Sciatic nerve (tissue), 2 donors: ENCODE results near the gene ERN2. TPM values are rescaled to one million over a fixed set of nuclear protein-coding genes. Genes with fewer than 3 reads are reported as not detected.

Experiments used
- ATAC-seq: fragments of 200-7000 bp; cut with Tn5 transposase; one replicate; pipeline ENCODE4 v1.9.1; 2020; ENCODE audit warnings: mild to moderate bottlenecking, moderate library complexity
- DNase-seq: peaks from one replicate; pipeline ENCODE4 v3.0.0-alpha.2; 2020; ENCODE audit warnings: low spot score
- intact Hi-C: fragments of 100-400 bp; cut with DNase I; formaldehyde crosslinking; loops from one replicate; pipeline ENCODE4 v1.14.2; 2022
- total RNA-seq: library from RNA; stranded (reverse); fragmentation: NEBNext Ultra II Directional; extraction: Animal tissue kit (Norgen Biotek cat#: 25700); gene quantifications from one replicate; pipeline ENCODE4 v1.2.1, GENCODE V29; 2021
- donor health status: DM: no; HTN: no; CAD: no.
- donor health status: DM: no; HTN: no; CAD: no.

The ERN2 gene
- total RNA-seq, 1 donor from 2014 or later: not detected

- ATAC-seq: no peak
- DNase-seq: no peak
- intact Hi-C loops: no loop called here
These were observed 46.3 kb downstream of the ERN2 start for GRCh38 chr16:23666571-23667354.

- no peak for ATAC-seq
- no peak for DNase-seq
- intact Hi-C loops: no loop called here
These were observed 49.1 kb downstream of the ERN2 start for GRCh38 chr16:23663918-23664317.

- intact Hi-C loops: no loop called here
These were observed 61.0 kb downstream of the ERN2 start for GRCh38 chr16:23651943-23652468.

GRCh38 chr16:23650674-23651416 is 62.2 kb downstream of the ERN2 start:
- intact Hi-C loops: no loop called here
- no peak for DNase-seq
- no peak for ATAC-seq

More at GRCh38 chr16:23651943-23652468, 61.0 kb downstream of the ERN2 start:
- DNase-seq: no peak
- no peak for ATAC-seq

GRCh38 chr16:23642246-23642774 is 70.7 kb downstream of the ERN2 start:
- intact Hi-C loops: no loop called here
- ATAC-seq: no peak
- DNase-seq: no peak

GRCh38 chr16:23640931-23641765 is 71.9 kb downstream of the ERN2 start, which contains the start of the genes DCTN5 and PALB2:
Gene DCTN5, plus strand, starts transcription at chr16:23641466. Its CDS starts 77 bp downstream, at chr16:23641543.
Gene PALB2, minus strand, starts transcription at chr16:23641310. Its CDS starts 153 bp downstream, at chr16:23641157.
- DNase-seq (peak; percentile 94), ATAC-seq (peak; percentile 100)
- intact Hi-C loops: no loop called here

- intact Hi-C loops: no loop called here
- no peak for DNase-seq
- ATAC-seq: no peak
These were observed 72.4 kb downstream of the ERN2 start for GRCh38 chr16:23640615-23640930.

Other genes starting within 250 kb of the ERN2 start
- gene GGA2, start 202.7 kb downstream of the ERN2 start, total RNA-seq: 62.9 TPM
- gene EARS2, start 155.9 kb downstream of the ERN2 start, total RNA-seq: 16.0 TPM
- gene UBFD1, start 155.5 kb downstream of the ERN2 start, total RNA-seq: 38.2 TPM
- gene NDUFAB1, start 116.9 kb downstream of the ERN2 start, total RNA-seq: 40.2 TPM
- 15.6 TPM for gene PALB2, start 71.9 kb downstream of the ERN2 start, total RNA-seq
- 45.5 TPM for gene DCTN5, start 71.8 kb downstream of the ERN2 start, total RNA-seq
- 2.6 TPM for gene PLK1, start 34.3 kb downstream of the ERN2 start, total RNA-seq
- 22.6 TPM for gene CHP2, start 41.8 kb upstream of the ERN2 start, total RNA-seq
- 12.7 TPM for gene PRKCB, start 122.8 kb upstream of the ERN2 start, total RNA-seq